Astrocyte of the cerebellum (primary cell): ENCODE data around the gene CLMP.
A peak's percentile ranks its signal among the peaks of the same experiment; 100 is the strongest.

Experiments used
- DNase-seq: peaks from one replicate; pipeline ENCODE4 v3.0.0-alpha.2; 2011; ENCODE audit warnings: low read depth
- H3K4me3 ChIP-seq: 2 replicates; pipeline ENCODE4 v1.5.1; 2011; ENCODE audit warnings: mild to moderate bottlenecking, low read depth, low read length, moderate library complexity
- CTCF ChIP-seq: IDR thresholded peaks from 2 replicates; pipeline ENCODE4 v1.5.1; 2012; ENCODE audit warnings: low read length, low read depth, moderate library complexity, mild to moderate bottlenecking; ENCODE audit errors: missing control alignments
- in situ Hi-C: cut with HindIII; loops from 2 replicates; pipeline ENCODE4 v1.10.0; 2017; ENCODE audit warnings: low sequenced_read_pairs

CLMP gene

GRCh38 chr11:123174196-123175183, 20.6 kb downstream of the CLMP start:
- H3K4me3 ChIP-seq = no peak overlapping the region
- DNase-seq = peak; percentile 95
- in situ Hi-C loops = loop anchor here (5.0 kb wide), 2 partner anchors 57 to 63 kb away; no protein-coding TSS in a partner anchor
- TF ChIP-seq CTCF = no peak

GRCh38 chr11:123173856-123174186, 21.2 kb downstream of the CLMP start:
- DNase-seq = no peak
- H3K4me3 ChIP-seq = no peak overlapping the region
- no peak for TF ChIP-seq CTCF
- in situ Hi-C loops = no loop called here

GRCh38 chr11:123173040-123173855, 21.8 kb downstream of the CLMP start:
- H3K4me3 ChIP-seq = no peak overlapping the region
- DNase-seq = peak; percentile 97
- in situ Hi-C loops = no loop called here
- no peak for TF ChIP-seq CTCF

DNA sequence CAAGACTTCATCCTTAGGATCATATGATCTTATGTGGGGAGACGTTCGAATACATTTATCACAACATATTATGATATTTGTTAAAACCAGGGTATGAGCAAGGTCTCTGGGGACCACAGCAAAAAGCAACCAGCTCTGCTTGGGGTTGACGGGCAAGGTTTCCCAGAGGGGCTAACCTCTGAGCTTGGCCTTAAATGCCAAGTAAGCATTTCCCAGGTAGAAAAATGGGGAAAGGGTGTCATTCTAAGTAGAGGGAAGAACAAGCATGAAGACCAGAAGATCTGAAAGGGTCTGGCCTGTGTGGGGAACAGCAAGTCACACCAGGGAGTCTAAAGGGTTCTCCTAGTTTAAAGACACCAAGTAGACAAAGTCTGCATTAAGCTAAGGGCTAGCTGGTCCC, 24.1 kb downstream of the CLMP start:
- TF ChIP-seq CTCF = no peak
- in situ Hi-C loops = no loop called here
- no peak overlapping the region for H3K4me3 ChIP-seq
- no peak for DNase-seq

DNA sequence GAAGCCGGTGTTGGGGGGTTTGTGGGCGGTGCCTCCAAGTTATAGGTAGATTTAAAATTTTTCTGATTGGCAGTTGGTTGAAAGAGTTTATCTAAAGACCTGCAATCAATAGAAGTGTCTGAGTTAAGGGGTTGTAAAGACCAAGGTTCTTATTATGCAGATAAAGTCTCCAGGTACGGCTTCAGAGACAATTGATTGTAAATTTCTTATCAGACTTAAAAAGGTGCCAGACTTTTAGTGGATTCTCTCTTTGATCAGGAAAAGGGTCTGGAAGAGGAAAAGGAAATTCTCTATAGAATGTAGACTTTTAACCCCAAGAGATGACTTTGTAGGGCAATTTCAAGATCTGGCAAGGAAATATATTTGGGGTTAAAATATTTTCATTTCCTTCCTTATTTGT, 25.2 kb downstream of the CLMP start:
- TF ChIP-seq CTCF = no peak
- no peak overlapping the region for H3K4me3 ChIP-seq
- in situ Hi-C loops = no loop called here
- DNase-seq = no peak

GRCh38 chr11:123168955-123169484, 26.0 kb downstream of the CLMP start:
- DNase-seq = peak; percentile 85
- in situ Hi-C loops = no loop called here
- TF ChIP-seq CTCF = no peak
- H3K4me3 ChIP-seq = no peak overlapping the region
